Testis (tissue), 3 donors: ENCODE results near the gene BTNL2. TPM values are rescaled to one million over a fixed set of nuclear protein-coding genes. Genes with fewer than 3 reads are reported as not detected.

Experiments used
- DNase-seq: peaks from one replicate; pipeline ENCODE4 v3.0.0-alpha.2; 2019
- H3K27ac ChIP-seq, 2 donors: fragments of 200-600 bp; sonication (generic); one replicate each; pipeline ENCODE4 v1.5.1; 2019
- H3K27me3 ChIP-seq: fragments of 200-600 bp; sonication (generic); one replicate; pipeline ENCODE4 v1.5.1; 2019
- H3K36me3 ChIP-seq: fragments of 200-600 bp; sonication (generic); one replicate; pipeline ENCODE4 v1.5.1; 2017; ENCODE audit warnings: low read depth; ENCODE audit errors: missing control alignments
- H3K4me1 ChIP-seq: fragments of 200-600 bp; sonication (generic); one replicate; pipeline ENCODE4 v1.5.1; 2019
- H3K4me3 ChIP-seq, 2 donors: fragments of 200-600 bp; sonication (generic); one replicate each; pipeline ENCODE4 v1.5.1; 2017 to 2019
- H3K9me3 ChIP-seq: fragments of 200-600 bp; sonication (generic); one replicate; pipeline ENCODE4 v1.5.1; 2017
- POLR2A ChIP-seq: fragments of 450-650 bp; IDR thresholded peaks from one replicate; pipeline ENCODE4 v1.6.1; 2017; ENCODE audit warnings: antibody characterized with exemption, mild to moderate bottlenecking, moderate library complexity
- WGBS, 2 donors: methylation state at CpG; one replicate each; pipeline ENCODE4 v1.1.5; 2018; 5-methylcytosine and 5-hydroxymethylcytosine counted together
- intact Hi-C: fragments of 100-400 bp; cut with DNase I; formaldehyde crosslinking; loops from one replicate; pipeline ENCODE4 v1.15.1; 2023; ENCODE audit warnings: low total_unique reads
- polyA plus RNA-seq: library from polyadenylated mRNA; stranded (reverse); fragments of 350-450 nt; fragmentation: Illumina TruSeq; extraction: RNeasy Lipid Tissue Mini Kit (QIAGEN cat#74804); gene quantifications from one replicate; pipeline ENCODE4 v1.2.3, GENCODE V29; 2014; ENCODE audit warnings: low read depth, low replicate concordance; ENCODE audit not compliant: insufficient read depth
- total RNA-seq, 2 donors: library from RNA; depleted of rRNA; stranded (reverse); fragments of >200 nt; gene quantifications; one replicate each; pipeline ENCODE4 v1.2.3, GENCODE V29; 2016
- TF ChIP-seq, protein P1 (sequence below), 3 experiments: fragments of 450-650 bp in 2 of 3; fragments of 200-600 bp in 1 of 3; sonication (generic) in 1 of 3; IDR thresholded peaks; one replicate each; pipeline ENCODE4 v1.5.1; 2016 to 2019; ENCODE audit warnings: antibody characterized with exemption in 3 of 3, mild to moderate bottlenecking in 2 of 3, moderate library complexity in 1 of 3

Gene BTNL2
- total and polyA plus RNA-seq, 3 donors from 2014 or later = 0.74 TPM; not detected in 2

DNA sequence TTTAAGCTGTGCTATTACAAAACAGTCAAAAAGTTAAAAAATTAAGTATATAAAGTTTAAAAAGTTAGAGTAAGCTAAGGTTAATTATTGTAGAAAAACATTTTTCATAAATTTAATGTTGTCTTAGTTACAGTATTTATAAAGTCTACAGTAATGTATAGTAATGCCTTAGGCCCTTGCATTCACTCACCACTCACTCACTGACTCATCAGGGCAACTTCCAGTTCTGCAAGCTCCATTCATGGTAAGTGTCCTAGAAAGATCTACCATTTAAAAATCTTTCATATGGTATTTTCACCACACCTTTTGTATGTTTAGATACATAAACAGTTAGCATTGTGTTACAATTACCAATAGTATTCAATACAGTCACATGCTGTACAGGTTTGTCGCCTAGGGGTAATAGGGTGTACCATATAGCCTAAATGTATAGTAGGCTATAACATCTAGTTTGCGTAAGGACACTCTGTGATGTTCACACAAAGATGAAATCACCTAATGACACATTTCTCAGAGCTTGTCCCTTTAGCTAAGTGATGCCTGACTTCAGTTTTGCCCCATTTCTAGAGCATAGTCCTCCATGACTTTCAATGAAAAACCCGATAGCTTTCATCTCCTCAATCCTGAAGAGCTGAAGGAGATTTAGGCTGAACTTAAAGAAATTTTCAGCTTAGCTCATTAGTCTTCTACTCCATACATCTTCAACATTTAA, 17.8 kb upstream of the BTNL2 start:
- intact Hi-C loops = no loop called here
- no peak for TF ChIP-seq POLR2A
- TF ChIP-seq, protein P1, sequence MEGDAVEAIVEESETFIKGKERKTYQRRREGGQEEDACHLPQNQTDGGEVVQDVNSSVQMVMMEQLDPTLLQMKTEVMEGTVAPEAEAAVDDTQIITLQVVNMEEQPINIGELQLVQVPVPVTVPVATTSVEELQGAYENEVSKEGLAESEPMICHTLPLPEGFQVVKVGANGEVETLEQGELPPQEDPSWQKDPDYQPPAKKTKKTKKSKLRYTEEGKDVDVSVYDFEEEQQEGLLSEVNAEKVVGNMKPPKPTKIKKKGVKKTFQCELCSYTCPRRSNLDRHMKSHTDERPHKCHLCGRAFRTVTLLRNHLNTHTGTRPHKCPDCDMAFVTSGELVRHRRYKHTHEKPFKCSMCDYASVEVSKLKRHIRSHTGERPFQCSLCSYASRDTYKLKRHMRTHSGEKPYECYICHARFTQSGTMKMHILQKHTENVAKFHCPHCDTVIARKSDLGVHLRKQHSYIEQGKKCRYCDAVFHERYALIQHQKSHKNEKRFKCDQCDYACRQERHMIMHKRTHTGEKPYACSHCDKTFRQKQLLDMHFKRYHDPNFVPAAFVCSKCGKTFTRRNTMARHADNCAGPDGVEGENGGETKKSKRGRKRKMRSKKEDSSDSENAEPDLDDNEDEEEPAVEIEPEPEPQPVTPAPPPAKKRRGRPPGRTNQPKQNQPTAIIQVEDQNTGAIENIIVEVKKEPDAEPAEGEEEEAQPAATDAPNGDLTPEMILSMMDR (IDR thresholded peaks at IDR 0.05) = no peak
- WGBS, 2 donors = 95 to 99% methylated on average over 3 of the region's 3 CpGs

DNA sequence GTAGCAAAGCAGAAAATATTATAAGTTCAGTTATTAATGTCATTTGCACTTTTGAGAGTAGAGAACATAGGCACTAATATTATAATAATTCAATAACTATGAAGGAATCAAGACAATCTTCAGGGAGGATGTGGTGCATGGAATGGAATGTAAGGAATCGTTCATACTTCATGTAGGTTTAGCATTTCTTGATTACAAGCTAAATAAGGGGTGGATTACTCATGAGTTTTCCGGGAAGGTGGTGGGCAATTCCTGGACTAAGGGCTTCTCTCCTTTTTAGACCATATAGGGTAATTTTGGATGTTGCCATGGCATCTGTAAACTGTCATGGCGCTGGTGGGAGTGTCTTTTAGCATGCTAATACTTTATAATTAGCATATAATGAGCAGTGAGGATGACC, 9.1 kb upstream of the BTNL2 start:
- Histone ChIP-seq H3K4me1 (no peaks in the 10 kb centered on the region), H3K9me3 (no peaks in the 10 kb centered on the region), H3K36me3 (no peaks in the 10 kb centered on the region), H3K27ac (no peak overlapping the region), H3K4me3 (no peak overlapping the region), H3K27me3 (no peaks in the 10 kb centered on the region)
- 43 to 51% methylated on average over 3 of the region's 3 CpGs for WGBS, 2 donors
- TF ChIP-seq POLR2A = no peak
- TF ChIP-seq, protein P1 (IDR thresholded peaks at IDR 0.05) = no peak
- DNase-seq = no peak
- intact Hi-C loops = loop anchor here (10.0 kb wide), 3 partner anchors 171 to 379 kb away; no protein-coding TSS in a partner anchor

More for the DNA sequence above, 17.8 kb upstream of the BTNL2 start:
- H3K9me3 ChIP-seq = no peaks in the 10 kb centered on the region
- H3K4me1 ChIP-seq = no peaks in the 10 kb centered on the region
- no peak overlapping the region for H3K27ac ChIP-seq
- H3K27me3 ChIP-seq = no peaks in the 10 kb centered on the region
- no peak for DNase-seq
- no peaks in the 10 kb centered on the region for H3K36me3 ChIP-seq
- H3K4me3 ChIP-seq = no peak overlapping the region

GRCh38 chr6:32415521-32416019, 8.6 kb upstream of the BTNL2 start:
- no peak overlapping the region for H3K27ac ChIP-seq
- H3K27me3 ChIP-seq = no peaks in the 10 kb centered on the region
- H3K9me3 ChIP-seq = no peaks in the 10 kb centered on the region
- WGBS, 2 donors = 2% methylated on average over 13 of the region's 13 CpGs
- no peak for TF ChIP-seq POLR2A
- TF ChIP-seq, protein P1 (IDR thresholded peaks at IDR 0.05) = peak; percentile 90 to 99 (median 92)
- H3K4me3 ChIP-seq = no peak overlapping the region
- no peaks in the 10 kb centered on the region for H3K4me1 ChIP-seq
- H3K36me3 ChIP-seq = no peaks in the 10 kb centered on the region
- DNase-seq = peak; percentile 91
- intact Hi-C loops = loop anchor here (10.0 kb wide), 3 partner anchors 171 to 379 kb away; no protein-coding TSS in a partner anchor

DNA sequence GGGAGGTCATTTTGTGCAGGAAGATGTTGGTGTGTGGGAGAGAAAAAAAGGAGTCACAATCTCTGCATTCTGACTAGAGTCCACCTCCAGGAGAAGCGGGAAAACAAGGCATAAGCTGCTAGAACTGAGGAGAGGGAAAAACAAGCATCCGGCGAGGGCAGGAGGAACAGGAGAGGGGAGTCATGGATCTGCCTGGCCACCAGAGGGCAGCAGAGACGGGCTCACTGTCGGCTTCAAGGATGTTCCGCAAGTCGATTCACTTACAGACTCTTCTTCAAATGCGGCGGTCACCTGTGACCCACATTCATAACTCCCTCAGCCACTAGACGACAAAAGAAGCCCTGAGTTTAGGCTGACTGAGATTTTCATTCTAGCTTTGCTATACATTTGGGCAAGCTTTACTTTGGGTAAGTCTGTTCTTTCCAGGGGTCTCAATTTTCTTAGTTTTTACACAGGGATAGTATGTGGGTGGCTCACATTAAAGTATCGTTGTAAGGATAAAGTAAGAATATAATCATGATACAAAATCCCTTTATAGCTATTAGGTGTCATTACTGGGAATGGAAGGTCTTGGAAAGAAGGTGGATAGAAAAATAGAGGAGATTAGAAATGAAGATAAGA, 6.6 kb upstream of the BTNL2 start:
- no peaks in the 10 kb centered on the region for H3K4me1 ChIP-seq
- no peak for TF ChIP-seq POLR2A
- TF ChIP-seq, protein P1 (IDR thresholded peaks at IDR 0.05) = peak; percentile 84 to 91 (median 87)
- no peaks in the 10 kb centered on the region for H3K9me3 ChIP-seq
- H3K27me3 ChIP-seq = no peaks in the 10 kb centered on the region
- intact Hi-C loops = loop anchor here (10.0 kb wide), 3 partner anchors 169 to 381 kb away; no protein-coding TSS in a partner anchor
- no peaks in the 10 kb centered on the region for H3K36me3 ChIP-seq
- H3K27ac ChIP-seq = no peak overlapping the region
- 4% methylated on average over 11 of the region's 11 CpGs for WGBS, 2 donors
- no peak overlapping the region for H3K4me3 ChIP-seq
- DNase-seq = peak; percentile 91
